GM21737 (cell line): Measurements from ENCODE around the gene DOK7.

Experiments used
- ATAC-seq: cut with Tn5 transposase; IDR thresholded peaks from one replicate; pipeline ENCODE4 v1.9.1; 2021; ENCODE audit warnings: mild to moderate bottlenecking, moderate library complexity; ENCODE audit not compliant: unreplicated experiment

DOK7 gene

GRCh38 chr4:3486541-3487540, 23.7 kb downstream of the DOK7 start:
- ATAC-seq: no peak

- ATAC-seq: no peak
These were observed 24.8 kb downstream of the DOK7 start for GRCh38 chr4:3487861-3488260.

GRCh38 chr4:3488820-3489219, 25.7 kb downstream of the DOK7 start:
- ATAC-seq: no peak

- ATAC-seq: no peak
These were observed 26.4 kb downstream of the DOK7 start for GRCh38 chr4:3489451-3489962.

GRCh38 chr4:3491681-3492405, 28.7 kb downstream of the DOK7 start:
- no peak for ATAC-seq

GRCh38 chr4:3492741-3493719, 29.9 kb downstream of the DOK7 start:
- no peak for ATAC-seq

- ATAC-seq: no peak
These were observed 30.8 kb downstream of the DOK7 start for GRCh38 chr4:3493720-3494461.

GRCh38 chr4:3494462-3494871, 31.4 kb downstream of the DOK7 start:
- no peak for ATAC-seq

- ATAC-seq: no peak
These were observed 32.3 kb downstream of the DOK7 start for GRCh38 chr4:3495204-3495975.

- no peak for ATAC-seq
These were observed 32.9 kb downstream of the DOK7 start for GRCh38 chr4:3496021-3496420.

- no peak for ATAC-seq
These were observed 34.0 kb downstream of the DOK7 start for GRCh38 chr4:3497095-3497494.

- no peak for ATAC-seq
These were observed 34.6 kb downstream of the DOK7 start for GRCh38 chr4:3497523-3498389.

- no peak for ATAC-seq
These were observed 35.3 kb downstream of the DOK7 start for GRCh38 chr4:3498407-3498806.

GRCh38 chr4:3498901-3499510, 35.9 kb downstream of the DOK7 start:
- ATAC-seq: no peak

GRCh38 chr4:3499710-3500109, 36.6 kb downstream of the DOK7 start:
- ATAC-seq: no peak

- no peak for ATAC-seq
These were observed 37.0 kb downstream of the DOK7 start for GRCh38 chr4:3500111-3500510.

GRCh38 chr4:3500634-3501101, 37.6 kb downstream of the DOK7 start:
- no peak for ATAC-seq
